HG02981 (cell line): Measurements from ENCODE around the gene OOSP1.
"Not testable (repeated sequence)": the region's sequence is repeated elsewhere in the genome, so short reads cannot be mapped to it uniquely, and the experiment has no call there.

ENCODE experiments used
- ATAC-seq: cut with Tn5 transposase; IDR thresholded peaks from one replicate; pipeline ENCODE4 v1.9.1; 2021; ENCODE audit warnings: mild to moderate bottlenecking, moderate library complexity; ENCODE audit not compliant: unreplicated experiment

OOSP1 gene

GRCh38 chr11:59960502-59961381 is 22.5 kb downstream of the OOSP1 start:
- ATAC-seq, result no peak

- ATAC-seq, result no peak
Measured at GRCh38 chr11:59962107-59962482, 23.9 kb downstream of the OOSP1 start.

GRCh38 chr11:59963733-59964132 is 25.5 kb downstream of the OOSP1 start, which contains the start of gene OOSP4A:
TSS of gene OOSP4A (plus strand) at chr11:59964033. CDS start at chr11:59964033, 0 bp downstream.
- no peak for ATAC-seq

GRCh38 chr11:59965424-59965823 is 27.2 kb downstream of the OOSP1 start:
- ATAC-seq, result no peak

DNA sequence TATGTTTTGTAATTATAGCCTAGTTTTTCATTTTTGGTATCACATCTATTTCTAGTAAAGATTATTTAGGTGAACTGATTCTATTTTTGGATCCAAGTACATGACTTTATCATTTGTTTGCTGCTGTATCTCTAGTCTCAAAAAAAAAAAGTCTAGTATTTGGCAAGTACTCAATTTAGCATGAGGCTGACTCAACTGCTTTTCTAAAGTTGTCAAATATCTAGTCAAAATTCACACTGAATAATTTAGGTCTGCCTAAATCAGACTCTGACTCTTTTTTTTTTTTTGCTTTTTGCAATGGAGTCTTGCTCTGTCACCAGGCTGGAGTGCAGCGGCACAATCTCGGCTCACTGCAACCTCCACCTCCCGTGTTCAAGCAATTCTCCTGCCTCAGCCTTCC is 28.0 kb downstream of the OOSP1 start:
- ATAC-seq, result no peak

GRCh38 chr11:59967677-59968394 is 29.6 kb downstream of the OOSP1 start:
- ATAC-seq, result no peak

GRCh38 chr11:59968395-59968783 is 30.2 kb downstream of the OOSP1 start:
- no peak for ATAC-seq

GRCh38 chr11:59973097-59973496 is 34.9 kb downstream of the OOSP1 start:
- no peak for ATAC-seq

DNA sequence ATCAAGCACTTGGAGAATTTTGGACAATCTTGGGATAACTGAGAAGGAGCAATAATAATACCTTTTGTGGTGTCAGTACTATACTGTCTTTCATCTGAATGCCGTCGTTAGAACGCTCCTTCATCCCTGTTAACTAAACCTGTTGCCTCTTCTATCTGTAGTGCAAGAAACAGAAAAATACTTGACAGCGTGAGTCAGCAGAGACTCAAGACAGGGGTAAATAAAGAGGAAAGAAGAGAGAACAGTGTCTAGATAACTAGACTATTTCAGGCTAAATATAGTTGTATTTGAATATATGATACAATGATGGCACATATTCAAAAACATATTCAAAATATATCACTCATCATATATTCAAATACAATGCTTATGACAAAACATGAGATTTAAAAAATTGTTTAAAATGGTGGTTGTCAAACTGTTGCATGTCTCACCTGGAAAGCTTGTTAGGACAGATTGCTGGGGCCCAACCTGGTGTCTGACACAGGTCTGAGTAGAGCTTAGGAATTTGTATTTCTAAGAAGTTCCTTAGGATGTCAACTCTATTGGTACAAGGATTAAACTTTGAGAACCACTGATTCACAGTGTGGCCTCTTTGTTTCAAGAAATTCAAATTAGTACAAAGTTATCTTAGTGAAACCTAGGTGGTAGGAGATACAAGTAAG is 43.0 kb downstream of the OOSP1 start:
- ATAC-seq, result no peak

- not testable (repeated sequence) for ATAC-seq
Measured at GRCh38 chr11:59982037-59982436, 43.8 kb downstream of the OOSP1 start.

DNA sequence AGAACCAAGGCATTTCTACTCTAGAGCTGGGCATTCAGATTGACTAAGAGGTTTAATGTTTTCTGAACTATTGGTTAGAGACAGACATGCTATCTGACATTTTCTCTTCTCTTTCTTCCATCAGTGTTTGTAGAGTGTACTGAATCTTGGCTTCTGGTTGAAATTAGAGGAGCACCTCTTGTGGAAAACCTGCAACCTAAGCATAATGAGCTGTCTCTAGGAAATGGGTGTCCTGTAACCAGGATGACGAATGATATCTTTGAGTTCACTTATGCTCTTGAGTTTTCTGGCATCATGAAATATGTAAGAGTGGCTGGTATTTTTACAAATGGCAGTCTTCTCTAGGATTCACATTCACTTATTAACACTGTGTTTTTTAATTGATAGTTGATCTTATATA is 45.0 kb downstream of the OOSP1 start:
- ATAC-seq, result no peak

- ATAC-seq, result no peak
Measured at GRCh38 chr11:59984368-59984767, 46.1 kb downstream of the OOSP1 start.

- no peak for ATAC-seq
Measured at GRCh38 chr11:59990421-59990820, 52.2 kb downstream of the OOSP1 start.

DNA sequence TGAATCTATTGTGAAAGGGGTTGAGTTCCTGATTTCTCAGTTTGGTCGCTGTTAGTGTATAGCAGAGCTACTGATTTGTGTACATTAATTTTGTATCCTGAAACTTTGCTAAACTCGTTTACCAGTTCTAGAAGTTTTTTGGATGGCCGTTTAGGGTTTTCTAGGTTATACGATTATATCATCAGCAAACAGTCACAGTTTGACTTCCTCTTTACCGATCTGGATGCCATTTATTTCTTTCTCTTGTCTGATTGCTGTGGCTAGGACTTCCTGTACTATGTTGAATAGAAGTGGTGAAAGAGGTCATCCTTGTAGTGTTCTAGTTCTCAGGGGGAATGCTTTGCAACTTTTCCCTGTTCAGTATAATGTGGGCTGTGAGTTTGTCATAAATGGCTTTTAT is 54.2 kb downstream of the OOSP1 start:
- ATAC-seq, result no peak

DNA sequence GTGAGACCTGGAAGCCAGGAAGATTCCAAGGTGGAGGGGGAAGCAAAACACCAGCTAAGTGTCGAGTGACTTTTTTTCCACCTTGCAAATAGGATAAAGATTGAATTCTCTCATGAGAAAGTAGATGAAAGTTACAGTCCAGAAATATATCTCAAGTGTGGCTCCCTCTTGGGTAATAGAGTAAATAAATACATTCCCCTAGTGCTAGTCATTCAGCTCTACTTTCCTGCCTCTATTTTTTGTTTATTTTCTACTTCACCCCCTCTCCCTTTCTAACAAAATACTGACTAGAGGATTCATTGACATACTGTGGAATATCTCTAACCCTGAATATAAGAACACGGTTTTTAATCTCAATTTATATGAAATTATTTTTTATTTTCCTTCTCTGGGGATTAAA is 59.6 kb downstream of the OOSP1 start:
- ATAC-seq, result no peak

- ATAC-seq, result no peak
Measured at GRCh38 chr11:59999691-60000090, 61.5 kb downstream of the OOSP1 start.

- no peak for ATAC-seq
Measured at GRCh38 chr11:60003729-60004128, 65.5 kb downstream of the OOSP1 start.

GRCh38 chr11:60005360-60005759 is 67.1 kb downstream of the OOSP1 start:
- no peak for ATAC-seq
